ENCODE results near the gene ARMC8.

The ARMC8 gene

DNA sequence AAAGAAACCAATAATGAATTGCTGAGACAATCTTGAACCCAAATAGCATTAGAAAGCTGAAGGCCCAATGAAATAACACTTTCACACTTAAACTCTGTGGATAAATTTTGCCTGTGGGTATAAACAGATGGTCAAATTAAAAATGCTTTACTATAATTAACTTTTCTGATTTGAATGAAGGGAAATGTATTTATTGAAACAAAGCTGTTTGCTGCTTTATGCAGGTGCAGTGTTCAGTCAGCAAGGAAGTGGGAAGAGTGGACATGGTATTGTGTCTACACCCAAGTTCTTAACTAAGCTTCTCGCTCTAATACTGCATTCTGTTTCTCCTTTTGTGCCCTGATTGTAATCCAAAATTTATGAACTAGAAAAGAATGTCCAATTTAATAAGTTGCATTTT lies 110.8 kb downstream of the ARMC8 start:
- TF ChIP-seq, protein P1, sequence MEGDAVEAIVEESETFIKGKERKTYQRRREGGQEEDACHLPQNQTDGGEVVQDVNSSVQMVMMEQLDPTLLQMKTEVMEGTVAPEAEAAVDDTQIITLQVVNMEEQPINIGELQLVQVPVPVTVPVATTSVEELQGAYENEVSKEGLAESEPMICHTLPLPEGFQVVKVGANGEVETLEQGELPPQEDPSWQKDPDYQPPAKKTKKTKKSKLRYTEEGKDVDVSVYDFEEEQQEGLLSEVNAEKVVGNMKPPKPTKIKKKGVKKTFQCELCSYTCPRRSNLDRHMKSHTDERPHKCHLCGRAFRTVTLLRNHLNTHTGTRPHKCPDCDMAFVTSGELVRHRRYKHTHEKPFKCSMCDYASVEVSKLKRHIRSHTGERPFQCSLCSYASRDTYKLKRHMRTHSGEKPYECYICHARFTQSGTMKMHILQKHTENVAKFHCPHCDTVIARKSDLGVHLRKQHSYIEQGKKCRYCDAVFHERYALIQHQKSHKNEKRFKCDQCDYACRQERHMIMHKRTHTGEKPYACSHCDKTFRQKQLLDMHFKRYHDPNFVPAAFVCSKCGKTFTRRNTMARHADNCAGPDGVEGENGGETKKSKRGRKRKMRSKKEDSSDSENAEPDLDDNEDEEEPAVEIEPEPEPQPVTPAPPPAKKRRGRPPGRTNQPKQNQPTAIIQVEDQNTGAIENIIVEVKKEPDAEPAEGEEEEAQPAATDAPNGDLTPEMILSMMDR (IDR thresholded peaks at IDR 0.05; ENCODE audit: low read depth, low read length) = no peak
- no peak for DNase-seq (ENCODE audit: extremely low read depth, low read depth)

DNA sequence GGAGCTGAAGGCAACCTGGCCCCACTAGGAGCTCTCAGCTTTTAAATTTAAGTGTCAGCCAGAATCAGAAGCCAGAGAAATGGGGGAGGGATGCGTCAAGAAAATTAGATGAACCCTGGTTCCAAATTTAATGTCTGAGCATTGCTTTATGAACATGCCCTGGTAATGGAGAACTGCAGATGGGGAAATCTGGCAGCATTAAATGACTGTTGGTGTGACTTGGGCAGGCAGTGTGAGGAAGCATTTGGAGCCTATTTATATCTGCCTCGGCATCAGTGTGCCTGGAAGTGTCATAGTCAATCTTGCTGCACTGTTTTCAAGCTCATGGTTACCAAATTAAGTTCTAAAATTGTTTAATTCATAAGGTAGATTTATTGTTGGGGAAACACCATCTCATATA lies 113.5 kb downstream of the ARMC8 start:
- no peak for DNase-seq (ENCODE audit: extremely low read depth, low read depth)
- TF ChIP-seq, protein P1 (IDR thresholded peaks at IDR 0.05; ENCODE audit: low read depth, low read length) = no peak

DNA sequence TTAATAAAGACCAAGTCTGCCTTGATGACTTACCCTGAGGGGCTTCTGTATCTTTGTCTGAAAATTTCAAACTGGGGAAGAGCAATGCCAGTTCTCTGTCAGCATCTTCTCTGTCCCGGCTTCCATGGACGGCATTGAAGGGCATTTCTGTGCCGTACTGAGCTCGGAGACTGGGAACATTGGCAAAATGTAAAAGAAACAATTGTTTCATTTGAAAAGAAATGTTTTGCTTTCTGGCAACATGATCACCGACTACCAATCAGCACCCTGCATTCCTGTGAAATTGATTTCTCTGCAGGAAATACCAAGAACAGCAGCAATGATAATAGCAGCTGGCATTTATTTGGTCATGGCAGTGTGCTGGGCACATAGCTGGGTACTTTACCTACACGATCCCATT lies 116.4 kb downstream of the ARMC8 start:
- DNase-seq (ENCODE audit: extremely low read depth, low read depth) = no peak
- TF ChIP-seq, protein P1 (IDR thresholded peaks at IDR 0.05; ENCODE audit: low read depth, low read length) = no peak

DNA sequence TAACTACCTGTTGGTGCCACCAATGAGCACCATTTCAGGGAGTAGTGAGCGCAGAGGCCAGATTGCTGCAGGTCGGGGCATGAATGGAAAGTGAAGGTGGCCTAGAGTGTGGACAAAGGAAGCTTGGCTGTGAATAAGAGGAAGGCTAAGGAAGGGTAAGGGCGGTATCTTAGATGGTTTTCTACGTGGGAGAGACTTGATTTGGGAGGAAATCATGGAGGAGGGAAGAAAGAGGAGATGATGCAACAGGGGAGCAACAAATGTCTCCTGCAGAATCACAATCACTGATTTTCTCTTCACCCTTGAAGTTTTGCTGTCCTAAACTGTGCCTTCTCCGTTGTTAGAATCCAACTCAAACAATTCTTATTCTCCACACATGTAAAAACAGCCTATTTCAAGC lies 120.8 kb downstream of the ARMC8 start:
- DNase-seq (ENCODE audit: extremely low read depth, low read depth) = no peak
- TF ChIP-seq, protein P1 (IDR thresholded peaks at IDR 0.05; ENCODE audit: low read depth, low read length) = no peak

DNA sequence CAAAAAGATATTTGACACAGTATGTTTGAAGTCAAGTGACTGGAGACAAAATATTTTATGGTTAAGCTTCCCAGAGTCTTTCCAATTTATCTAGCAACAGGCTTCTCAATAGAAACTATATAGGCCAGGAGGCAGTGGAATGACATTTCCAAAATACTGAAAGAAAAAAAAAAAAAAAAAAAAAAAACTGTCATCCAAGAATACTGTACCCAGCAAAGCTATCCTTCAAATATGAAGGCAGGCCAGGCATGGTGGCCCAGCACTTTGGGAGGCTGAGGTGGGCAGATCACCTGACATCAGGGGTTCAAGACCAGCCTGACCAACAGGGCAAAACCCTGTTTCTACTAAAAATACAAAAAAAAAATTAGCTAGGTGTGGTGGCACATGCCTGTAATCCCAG lies 121.7 kb downstream of the ARMC8 start:
- TF ChIP-seq, protein P1 (IDR thresholded peaks at IDR 0.05; ENCODE audit: low read depth, low read length) = no peak
- no peak for DNase-seq (ENCODE audit: extremely low read depth, low read depth)

DNA sequence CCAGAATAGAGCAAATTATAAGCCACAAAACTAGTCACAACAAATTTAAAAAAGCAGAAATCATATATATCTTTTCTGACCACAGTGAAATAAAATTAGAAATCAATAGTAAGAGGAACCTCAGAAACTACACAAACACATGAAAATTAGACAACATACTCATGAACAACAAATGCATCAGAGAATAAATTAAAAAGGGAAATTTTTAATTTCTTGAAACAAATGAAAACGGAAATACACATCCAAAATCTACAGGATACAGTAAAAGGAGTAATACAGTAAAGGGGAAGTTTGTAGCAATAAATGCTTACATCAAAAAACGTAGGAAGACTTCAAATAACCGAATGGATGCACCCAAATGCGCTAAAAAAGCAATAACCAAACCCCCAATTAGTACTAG lies 123.4 kb downstream of the ARMC8 start:
- TF ChIP-seq, protein P1 (IDR thresholded peaks at IDR 0.05; ENCODE audit: low read depth, low read length) = no peak
- DNase-seq (ENCODE audit: extremely low read depth, low read depth) = no peak

DNA sequence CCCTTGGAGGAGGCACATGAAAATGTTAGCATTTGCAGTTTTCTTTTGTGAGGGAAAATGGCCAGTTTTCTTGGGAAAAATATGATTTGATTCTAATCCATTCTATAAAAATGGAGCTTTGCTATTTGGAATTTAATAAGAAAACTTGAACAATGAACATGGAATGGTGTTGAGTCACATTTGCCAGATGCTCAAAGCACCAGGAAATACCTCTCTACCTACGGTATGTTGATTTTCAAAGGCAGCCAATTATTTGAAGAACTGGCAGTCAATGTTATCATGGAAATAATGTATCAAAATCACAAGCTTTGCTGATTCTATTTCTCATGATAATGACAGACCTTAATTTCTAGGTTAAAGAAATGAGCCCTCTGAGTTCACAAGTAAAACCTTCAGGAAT lies 127.7 kb downstream of the ARMC8 start:
- no peak for DNase-seq (ENCODE audit: extremely low read depth, low read depth)
- TF ChIP-seq, protein P1 (IDR thresholded peaks at IDR 0.05; ENCODE audit: low read depth, low read length) = no peak

All from AG09319 (cell line).